MM.1S (cell line): ENCODE measurements around the gene HTR2B.

Experiments
- CTCF ChIP-seq: fragments of 300-600 bp; sonication (generic); IDR thresholded peaks from 2 replicates; pipeline ENCODE4 v1.5.1; 2016; ENCODE audit warnings: antibody characterized with exemption, low read length, mixed read lengths
- EZH2 ChIP-seq: fragments of 300-600 bp; sonication (generic); optimal IDR thresholded peaks from 2 replicates; pipeline ENCODE3; 2017; ENCODE audit warnings: low read depth, mild to moderate bottlenecking, antibody characterized with exemption, low read length, mixed read lengths
- EZH2phosphoT487 ChIP-seq: fragments of 300-600 bp; sonication (generic); IDR thresholded peaks from 2 replicates; pipeline ENCODE4 v1.6.1; 2018; ENCODE audit warnings: antibody characterized with exemption, low read length

DNA sequence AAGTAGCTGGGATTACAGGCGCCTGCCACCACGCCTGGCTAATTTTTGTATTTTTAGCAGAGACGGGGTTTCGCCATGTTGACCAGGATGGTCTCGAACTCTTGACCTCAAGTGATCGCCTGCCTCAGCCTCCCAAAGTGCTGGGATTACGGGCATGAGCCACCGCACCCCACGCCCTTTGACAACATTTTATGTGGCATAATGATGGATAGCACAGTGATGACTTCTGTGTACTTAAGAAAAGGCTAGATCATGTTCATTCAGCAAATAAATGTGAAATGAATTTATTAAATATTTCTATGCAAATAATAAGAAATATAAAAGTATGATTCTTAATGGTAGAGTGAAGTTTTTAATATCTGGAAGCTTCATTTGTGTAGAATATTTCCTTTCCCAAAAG lies 2.6 kb upstream of the HTR2B start:
- no peak for TF ChIP-seq EZH2
- TF ChIP-seq CTCF: no peak
- no peak for TF ChIP-seq EZH2phosphoT487
